GM12872 (cell line): ENCODE results near the gene ZNF358.

Experiments
- TF ChIP-seq, protein P1 (sequence below): IDR thresholded peaks from 3 replicates; pipeline ENCODE4 v1.5.1; 2011; ENCODE audit warnings: low read depth, mild to moderate bottlenecking, low read length, moderate library complexity; ENCODE audit not compliant: insufficient read depth

Gene ZNF358

DNA sequence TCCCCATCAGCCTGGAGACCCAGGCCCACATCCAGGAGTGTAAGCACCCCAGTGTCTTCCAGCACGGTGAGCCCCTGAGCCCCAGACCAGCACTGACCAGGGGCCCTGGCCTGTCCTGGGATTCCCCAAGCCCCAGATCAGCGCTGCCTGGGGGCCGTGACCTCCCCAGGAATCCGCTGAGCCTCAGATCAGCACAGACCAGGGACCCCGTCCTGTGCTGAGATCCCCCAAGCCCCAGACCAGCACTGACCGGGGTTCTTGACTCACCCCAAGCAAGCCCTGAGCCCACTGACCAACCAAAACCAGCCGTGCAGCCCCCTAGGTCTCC is 12.3 kb downstream of the ZNF358 start:
- TF ChIP-seq, protein P1, sequence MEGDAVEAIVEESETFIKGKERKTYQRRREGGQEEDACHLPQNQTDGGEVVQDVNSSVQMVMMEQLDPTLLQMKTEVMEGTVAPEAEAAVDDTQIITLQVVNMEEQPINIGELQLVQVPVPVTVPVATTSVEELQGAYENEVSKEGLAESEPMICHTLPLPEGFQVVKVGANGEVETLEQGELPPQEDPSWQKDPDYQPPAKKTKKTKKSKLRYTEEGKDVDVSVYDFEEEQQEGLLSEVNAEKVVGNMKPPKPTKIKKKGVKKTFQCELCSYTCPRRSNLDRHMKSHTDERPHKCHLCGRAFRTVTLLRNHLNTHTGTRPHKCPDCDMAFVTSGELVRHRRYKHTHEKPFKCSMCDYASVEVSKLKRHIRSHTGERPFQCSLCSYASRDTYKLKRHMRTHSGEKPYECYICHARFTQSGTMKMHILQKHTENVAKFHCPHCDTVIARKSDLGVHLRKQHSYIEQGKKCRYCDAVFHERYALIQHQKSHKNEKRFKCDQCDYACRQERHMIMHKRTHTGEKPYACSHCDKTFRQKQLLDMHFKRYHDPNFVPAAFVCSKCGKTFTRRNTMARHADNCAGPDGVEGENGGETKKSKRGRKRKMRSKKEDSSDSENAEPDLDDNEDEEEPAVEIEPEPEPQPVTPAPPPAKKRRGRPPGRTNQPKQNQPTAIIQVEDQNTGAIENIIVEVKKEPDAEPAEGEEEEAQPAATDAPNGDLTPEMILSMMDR: no peak

DNA sequence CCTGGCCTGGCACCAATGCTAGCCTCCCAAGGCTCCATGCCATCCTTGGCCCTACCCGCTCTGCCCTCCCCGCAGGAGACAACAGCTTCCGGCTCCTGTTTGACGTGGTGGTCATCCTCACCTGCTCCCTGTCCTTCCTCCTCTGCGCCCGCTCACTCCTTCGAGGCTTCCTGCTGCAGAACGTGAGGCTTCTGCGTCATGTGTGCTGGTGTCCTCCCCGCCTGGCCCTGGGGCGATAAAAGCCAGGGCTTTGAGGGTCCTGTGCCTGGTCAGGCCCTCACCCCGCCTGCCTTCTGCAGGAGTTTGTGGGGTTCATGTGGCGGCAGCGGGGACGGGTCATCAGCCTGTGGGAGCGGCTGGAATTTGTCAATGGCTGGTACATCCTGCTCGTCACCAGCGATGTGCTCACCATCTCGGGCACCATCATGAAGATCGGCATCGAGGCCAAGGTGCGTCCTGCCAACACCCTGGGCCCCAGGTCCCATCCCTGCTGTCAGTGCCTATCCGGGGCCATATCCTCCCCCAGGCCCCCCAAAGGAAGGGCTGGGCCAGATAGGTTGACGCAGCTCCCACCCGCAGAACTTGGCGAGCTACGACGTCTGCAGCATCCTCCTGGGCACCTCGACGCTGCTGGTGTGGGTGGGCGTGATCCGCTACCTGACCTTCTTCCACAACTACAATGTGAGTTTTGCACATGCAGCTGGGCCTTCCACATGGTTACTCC is 12.8 kb downstream of the ZNF358 start:
- TF ChIP-seq, protein P1: no peak

DNA sequence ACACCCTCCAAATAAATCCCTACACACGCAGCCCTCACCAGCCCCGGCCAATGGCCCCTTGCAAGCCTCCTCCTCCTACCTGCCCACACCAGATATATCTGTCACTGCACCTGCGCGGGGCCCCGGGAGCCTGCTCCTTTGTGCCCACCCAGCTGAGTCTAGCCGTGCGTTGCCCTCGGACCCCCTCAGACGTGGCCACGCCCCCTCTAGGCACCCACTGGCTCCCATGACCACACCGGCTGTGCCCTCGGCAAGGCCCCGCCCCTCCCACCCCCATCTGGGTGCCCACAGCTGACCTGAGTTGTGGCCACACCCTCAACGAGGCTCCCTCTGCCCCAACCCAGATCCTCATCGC is 13.3 kb downstream of the ZNF358 start:
- TF ChIP-seq, protein P1: no peak

DNA sequence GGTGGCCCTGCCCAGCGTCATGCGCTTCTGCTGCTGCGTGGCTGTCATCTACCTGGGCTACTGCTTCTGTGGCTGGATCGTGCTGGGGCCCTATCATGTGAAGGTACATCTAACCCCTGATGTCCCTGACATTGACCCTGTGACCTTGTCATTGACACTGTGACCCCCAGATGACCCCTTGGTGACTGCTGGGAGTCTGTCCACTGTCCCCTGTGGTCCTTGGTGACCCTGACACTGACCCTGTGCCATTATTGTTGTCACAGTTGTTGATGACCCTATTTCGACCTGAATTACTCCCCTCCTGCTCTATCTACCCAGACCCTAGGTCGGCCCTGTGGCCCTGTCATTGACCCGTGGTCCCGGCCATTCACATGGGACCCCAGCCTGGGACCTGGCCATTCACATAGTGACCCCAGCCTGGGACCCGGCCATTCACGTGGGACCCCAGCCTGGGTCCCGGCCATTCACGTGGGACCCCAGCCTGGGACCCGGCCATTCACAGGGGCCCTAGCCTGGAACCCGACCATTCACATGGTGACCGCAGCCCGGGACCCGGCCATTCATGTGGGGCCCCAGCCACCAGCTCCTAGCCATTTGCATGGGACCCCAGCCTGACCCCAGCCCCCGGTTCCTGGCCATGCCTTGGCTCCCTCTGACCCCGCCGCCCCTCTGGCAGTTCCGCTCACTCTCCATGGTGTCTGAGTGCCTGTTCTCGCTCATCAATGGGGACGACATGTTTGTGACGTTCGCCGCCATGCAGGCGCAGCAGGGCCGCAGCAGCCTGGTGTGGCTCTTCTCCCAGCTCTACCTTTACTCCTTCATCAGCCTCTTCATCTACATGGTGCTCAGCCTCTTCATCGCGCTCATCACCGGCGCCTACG is 13.9 kb downstream of the ZNF358 start:
- TF ChIP-seq, protein P1: no peak

DNA sequence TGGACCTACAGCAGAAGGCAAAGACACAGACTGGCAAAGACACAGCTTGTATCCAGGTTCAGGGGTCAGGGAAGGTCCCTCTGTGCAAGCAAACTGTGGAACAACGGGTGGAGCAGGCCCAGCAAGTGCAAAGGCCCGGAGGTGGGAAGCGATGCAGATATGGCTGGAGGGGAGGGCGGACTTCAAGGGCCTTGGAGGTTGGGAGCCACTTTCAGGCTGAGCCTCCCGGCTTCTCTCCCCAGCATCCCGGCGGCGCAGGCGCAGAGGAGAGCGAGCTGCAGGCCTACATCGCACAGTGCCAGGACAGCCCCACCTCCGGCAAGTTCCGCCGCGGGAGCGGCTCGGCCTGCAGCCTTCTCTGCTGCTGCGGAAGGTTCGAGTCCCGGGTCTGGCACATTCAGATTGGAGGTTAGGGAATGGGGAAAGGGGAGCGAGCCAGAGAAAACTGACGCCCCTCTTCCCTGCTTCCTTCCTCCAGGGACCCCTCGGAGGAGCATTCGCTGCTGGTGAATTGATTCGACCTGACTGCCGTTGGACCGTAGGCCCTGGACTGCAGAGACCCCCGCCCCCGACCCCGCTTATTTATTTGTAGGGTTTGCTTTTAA is 17.5 kb downstream of the ZNF358 start:
- TF ChIP-seq, protein P1: no peak

DNA sequence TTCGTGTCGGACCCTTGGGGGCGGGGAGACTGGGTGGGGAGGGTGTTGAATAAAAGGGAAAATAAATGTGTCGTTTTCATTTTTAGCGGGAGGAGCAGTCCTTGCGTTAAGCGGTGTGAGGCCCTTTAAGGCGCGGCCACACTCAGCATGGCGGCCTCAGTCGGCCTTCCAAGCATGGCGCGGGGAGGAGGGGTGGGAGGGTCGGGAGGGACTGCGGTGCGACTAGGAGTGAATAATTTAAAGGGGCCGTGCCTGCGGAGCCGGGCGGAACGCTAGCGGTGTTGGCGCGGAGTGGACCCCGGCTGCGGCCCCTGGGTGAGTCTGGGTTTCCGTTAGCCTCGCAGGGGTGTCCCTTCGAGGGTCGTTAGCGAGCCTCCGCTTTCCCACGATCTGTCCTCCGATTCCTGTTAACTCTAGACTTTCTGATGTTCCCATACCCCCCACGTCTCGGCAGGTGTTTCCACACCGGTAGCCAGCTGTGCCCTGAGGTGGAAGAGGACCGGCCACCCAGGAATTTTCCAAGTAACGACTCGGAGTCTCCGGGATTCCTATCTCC is 18.1 kb downstream of the ZNF358 start:
- TF ChIP-seq, protein P1: no peak

DNA sequence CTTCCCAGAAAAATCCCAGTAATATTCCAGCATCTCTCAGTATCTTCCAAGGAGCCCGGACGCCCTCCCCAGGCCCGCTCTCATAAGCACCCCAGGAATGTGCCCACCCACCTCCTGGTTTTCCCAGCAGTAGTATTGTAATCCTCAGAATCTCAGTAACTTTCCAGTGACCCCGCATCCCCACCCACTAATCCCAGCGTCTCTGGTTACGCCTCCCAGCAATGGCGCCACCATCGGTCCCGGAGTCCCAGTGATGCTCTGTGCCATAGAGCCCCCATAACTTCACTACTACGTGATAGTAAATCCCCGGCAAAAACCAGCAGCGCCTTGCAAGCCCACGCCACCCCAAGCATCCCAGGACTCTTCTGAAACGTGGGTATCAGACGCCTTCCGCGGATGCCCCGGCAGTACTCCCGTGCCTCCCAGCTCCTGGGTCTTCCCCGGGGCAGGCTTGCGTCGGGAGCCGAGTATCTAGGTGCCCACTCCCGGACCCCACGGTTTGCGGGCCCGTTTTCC is 18.7 kb downstream of the ZNF358 start:
- TF ChIP-seq, protein P1: no peak
